SU-DHL-6 (cell line): Measurements from ENCODE around the gene PTDSS2.

Experiments used
- EZH2phosphoT487 ChIP-seq: fragments of 200-600 bp; sonication (generic), shearing (Covaris generic); conservative IDR thresholded peaks from 2 replicates; pipeline ENCODE4 v1.6.1; 2018; ENCODE audit warnings: mild to moderate bottlenecking, antibody characterized with exemption, low read length, moderate library complexity, mixed read lengths
- TF ChIP-seq, protein P1 (sequence below): fragments of 200-600 bp; sonication (generic); IDR thresholded peaks from one replicate; pipeline ENCODE4 v1.5.1; 2017; ENCODE audit warnings: antibody characterized with exemption, mild to moderate bottlenecking, low read length, moderate library complexity; ENCODE audit not compliant: insufficient read depth, poor library complexity, severe bottlenecking

DNA sequence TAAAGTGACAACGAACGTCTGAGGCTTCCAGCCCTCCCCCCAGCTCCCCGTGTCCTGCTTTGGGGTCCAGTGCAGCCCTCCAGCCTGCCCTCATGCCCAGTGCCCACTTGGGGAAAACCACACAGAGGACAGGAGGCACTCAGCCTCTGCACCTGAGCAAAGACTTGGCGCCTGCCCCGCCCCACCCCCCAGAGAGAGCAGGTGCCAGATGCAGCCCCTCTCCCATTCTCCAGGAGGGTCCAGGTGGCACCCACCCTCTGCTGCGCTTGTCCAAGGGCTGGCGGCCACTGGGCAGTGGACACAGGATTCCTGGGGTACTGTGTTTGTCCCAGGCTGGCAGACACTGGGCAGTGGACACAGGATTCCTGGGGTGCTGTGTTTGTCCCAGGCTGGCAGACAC lies 41.3 kb downstream of the PTDSS2 start:
- TF ChIP-seq, protein P1, sequence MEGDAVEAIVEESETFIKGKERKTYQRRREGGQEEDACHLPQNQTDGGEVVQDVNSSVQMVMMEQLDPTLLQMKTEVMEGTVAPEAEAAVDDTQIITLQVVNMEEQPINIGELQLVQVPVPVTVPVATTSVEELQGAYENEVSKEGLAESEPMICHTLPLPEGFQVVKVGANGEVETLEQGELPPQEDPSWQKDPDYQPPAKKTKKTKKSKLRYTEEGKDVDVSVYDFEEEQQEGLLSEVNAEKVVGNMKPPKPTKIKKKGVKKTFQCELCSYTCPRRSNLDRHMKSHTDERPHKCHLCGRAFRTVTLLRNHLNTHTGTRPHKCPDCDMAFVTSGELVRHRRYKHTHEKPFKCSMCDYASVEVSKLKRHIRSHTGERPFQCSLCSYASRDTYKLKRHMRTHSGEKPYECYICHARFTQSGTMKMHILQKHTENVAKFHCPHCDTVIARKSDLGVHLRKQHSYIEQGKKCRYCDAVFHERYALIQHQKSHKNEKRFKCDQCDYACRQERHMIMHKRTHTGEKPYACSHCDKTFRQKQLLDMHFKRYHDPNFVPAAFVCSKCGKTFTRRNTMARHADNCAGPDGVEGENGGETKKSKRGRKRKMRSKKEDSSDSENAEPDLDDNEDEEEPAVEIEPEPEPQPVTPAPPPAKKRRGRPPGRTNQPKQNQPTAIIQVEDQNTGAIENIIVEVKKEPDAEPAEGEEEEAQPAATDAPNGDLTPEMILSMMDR = no peak
- TF ChIP-seq EZH2phosphoT487 = no peak
